Smooth muscle cell (in vitro differentiated cells): Measurements from ENCODE around the gene PPP2R3C. TPM values are rescaled to one million over a fixed set of nuclear protein-coding genes. Genes with fewer than 3 reads are reported as not detected.

ENCODE experiments used
- DNase-seq: peaks from one replicate; lab custom pipeline; 2025; ENCODE audit not compliant: unreplicated experiment; lab: John Stamatoyannopoulos, UW
- H2AFZ ChIP-seq: fragments of 200-600 bp; sonication (generic); 2 replicates; pipeline ENCODE4 v1.6.0; 2016; ENCODE audit warnings: antibody characterized with exemption, low read depth, mild to moderate bottlenecking
- H3F3A ChIP-seq: fragments of 200-600 bp; sonication (generic); 2 replicates; pipeline ENCODE4 v1.6.0; 2017; ENCODE audit warnings: antibody characterized with exemption, low read depth
- H3K27ac ChIP-seq: fragments of 200-600 bp; sonication (generic); 2 replicates; pipeline ENCODE4 v1.5.1; 2016; ENCODE audit warnings: low read depth, mild to moderate bottlenecking
- H3K27me3 ChIP-seq: fragments of 200-600 bp; sonication (generic); 2 replicates; pipeline ENCODE4 v1.6.1; 2016; ENCODE audit warnings: low read depth, mild to moderate bottlenecking
- H3K36me3 ChIP-seq: fragments of 200-600 bp; sonication (generic); 2 replicates; pipeline ENCODE4 v1.5.1; 2016; ENCODE audit warnings: low read depth
- H3K4me1 ChIP-seq: fragments of 200-600 bp; sonication (generic); 2 replicates; pipeline ENCODE4 v1.5.1; 2016; ENCODE audit warnings: low read depth
- H3K4me2 ChIP-seq: fragments of 200-600 bp; sonication (generic); 2 replicates; pipeline ENCODE4 v1.6.0; 2016; ENCODE audit warnings: mild to moderate bottlenecking
- H3K4me3 ChIP-seq: fragments of 200-600 bp; sonication (generic); 2 replicates; pipeline ENCODE4 v1.5.1; 2016; ENCODE audit warnings: mild to moderate bottlenecking
- H3K79me2 ChIP-seq: fragments of 200-600 bp; sonication (generic); 2 replicates; pipeline ENCODE4 v1.6.0; 2016; ENCODE audit warnings: low read depth, mild to moderate bottlenecking
- H3K9ac ChIP-seq: fragments of 200-600 bp; sonication (generic); 2 replicates; pipeline ENCODE4 v1.6.0; 2016; ENCODE audit warnings: low read depth
- H3K9me3 ChIP-seq: fragments of 200-600 bp; sonication (generic); replicated peaks from 2 replicates; pipeline ENCODE4 v1.5.1; 2016; ENCODE audit warnings: low read depth
- H4K20me1 ChIP-seq: fragments of 200-600 bp; sonication (generic); 2 replicates; pipeline ENCODE4 v1.6.0; 2016; ENCODE audit warnings: low read depth
- CTCF ChIP-seq: fragments of 200-600 bp; sonication (generic); IDR thresholded peaks from 2 replicates; pipeline ENCODE4 v1.5.1; 2017; ENCODE audit warnings: borderline replicate concordance, mild to moderate bottlenecking, antibody characterized with exemption; ENCODE audit not compliant: insufficient read depth, poor library complexity, severe bottlenecking
- WGBS: methylation state at CpG from one replicate; pipeline ENCODE4 v1.1.7; 2016; ENCODE audit warnings: low lambda C conversion rate; 5-methylcytosine and 5-hydroxymethylcytosine counted together
- polyA plus RNA-seq: library from polyadenylated mRNA; unstranded; fragments of >200 nt; fragmentation: Nextera tagmentation; extraction: Ambion mirVana; gene quantifications from 2 replicates; pipeline ENCODE4 v1.2.1, GENCODE V29; 2016
- total RNA-seq: library from RNA; depleted of rRNA; stranded (reverse); fragments of >200 nt; gene quantifications from 2 replicates; pipeline ENCODE4 v1.2.3, GENCODE V29; 2014

The PPP2R3C gene
- total and polyA plus RNA-seq, 2 experiments from 2014 or later = 32.3 to 35.6 TPM

DNA sequence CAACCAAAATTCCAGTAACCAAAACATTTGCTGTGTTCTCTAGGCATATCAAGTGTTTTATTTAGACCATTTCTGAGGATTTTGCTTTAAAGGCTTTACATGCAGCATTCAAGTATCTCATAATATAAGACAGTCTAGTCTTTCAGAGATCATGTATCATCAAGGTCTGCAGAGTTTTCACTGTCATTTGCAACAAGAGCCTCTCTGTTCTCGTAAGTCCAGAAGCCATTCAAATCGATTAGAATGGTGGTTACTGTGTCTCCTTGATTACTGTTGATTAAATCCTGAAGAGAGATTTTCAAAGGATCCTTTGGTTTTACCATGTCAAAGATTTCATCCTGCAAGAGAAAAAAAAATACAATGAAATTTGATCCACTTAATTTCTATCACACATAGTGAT, 36.3 kb downstream of the PPP2R3C start:
- Histone ChIP-seq H3K4me1 (no peaks in the 10 kb centered on the region), H3K4me3 (no peak overlapping the region), H3K36me3 (peaks cover under 1% of the 10 kb centered on the region), H2AFZ (no peak overlapping the region), H3F3A (no peaks in the 10 kb centered on the region), H4K20me1 (no peaks in the 10 kb centered on the region), H3K9ac (no peak overlapping the region), H3K4me2 (no peak overlapping the region), H3K27me3 (no peaks in the 10 kb centered on the region), H3K27ac (no peak overlapping the region), H3K9me3 (no peaks in the 10 kb centered on the region), H3K79me2 (no peaks in the 10 kb centered on the region)
- 95% methylated on average over 2 of the region's 2 CpGs for WGBS
- TF ChIP-seq CTCF = no peak
- no peak for DNase-seq

DNA sequence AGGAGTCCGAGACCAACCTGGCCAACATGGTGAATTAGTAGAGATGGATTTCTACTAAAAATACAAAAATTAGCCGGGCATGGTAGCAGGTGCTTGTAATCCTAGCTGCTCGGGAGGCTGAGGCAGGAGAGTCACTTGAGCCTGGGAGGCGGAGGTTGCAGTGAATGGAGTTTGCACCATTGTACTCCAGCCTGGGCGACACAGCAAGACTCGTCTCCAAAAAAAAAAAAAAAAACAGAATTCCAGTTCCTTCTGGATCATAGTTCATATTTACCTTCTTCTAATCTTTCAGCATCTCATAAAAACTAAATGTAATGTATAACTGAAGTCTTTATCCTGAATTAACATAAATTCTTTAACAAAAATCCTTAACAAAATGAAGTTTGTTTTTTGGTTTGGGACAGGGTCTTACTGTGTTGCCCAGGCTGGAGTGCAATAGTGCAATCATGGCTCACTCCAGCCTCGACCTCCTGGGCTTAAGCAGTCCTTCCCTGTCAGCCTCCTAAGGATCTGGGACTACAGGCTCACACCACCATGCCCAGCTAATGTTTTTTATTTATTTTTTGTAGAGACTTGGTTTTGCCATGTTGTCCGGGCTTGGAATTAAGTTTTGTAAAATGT, 38.1 kb downstream of the PPP2R3C start:
- no peak for TF ChIP-seq CTCF
- Histone ChIP-seq H3F3A (no peaks in the 10 kb centered on the region), H3K36me3 (peaks cover 3% of the 10 kb centered on the region), H4K20me1 (no peaks in the 10 kb centered on the region), H3K4me2 (no peak overlapping the region), H3K4me1 (no peaks in the 10 kb centered on the region), H3K27ac (no peak overlapping the region), H3K79me2 (no peaks in the 10 kb centered on the region), H3K4me3 (no peak overlapping the region), H2AFZ (no peak overlapping the region), H3K9ac (no peak overlapping the region), H3K9me3 (no peaks in the 10 kb centered on the region), H3K27me3 (no peaks in the 10 kb centered on the region)
- 97% methylated on average over 8 of the region's 8 CpGs for WGBS
- DNase-seq = no peak

GRCh38 chr14:35079742-35080141, 42.0 kb downstream of the PPP2R3C start:
- no peak for DNase-seq
- Histone ChIP-seq H3K9ac (no peak overlapping the region), H3K4me1 (no peaks in the 10 kb centered on the region), H2AFZ (no peak overlapping the region), H3K27me3 (no peaks in the 10 kb centered on the region), H3K27ac (no peak overlapping the region), H3F3A (no peaks in the 10 kb centered on the region), H3K79me2 (no peaks in the 10 kb centered on the region), H4K20me1 (no peaks in the 10 kb centered on the region), H3K9me3 (no peaks in the 10 kb centered on the region), H3K4me2 (no peak overlapping the region), H3K36me3 (peaks cover 10% of the 10 kb centered on the region), H3K4me3 (no peak overlapping the region)
- TF ChIP-seq CTCF = no peak
- 88% methylated on average over 1 of the region's 1 CpG for WGBS

DNA sequence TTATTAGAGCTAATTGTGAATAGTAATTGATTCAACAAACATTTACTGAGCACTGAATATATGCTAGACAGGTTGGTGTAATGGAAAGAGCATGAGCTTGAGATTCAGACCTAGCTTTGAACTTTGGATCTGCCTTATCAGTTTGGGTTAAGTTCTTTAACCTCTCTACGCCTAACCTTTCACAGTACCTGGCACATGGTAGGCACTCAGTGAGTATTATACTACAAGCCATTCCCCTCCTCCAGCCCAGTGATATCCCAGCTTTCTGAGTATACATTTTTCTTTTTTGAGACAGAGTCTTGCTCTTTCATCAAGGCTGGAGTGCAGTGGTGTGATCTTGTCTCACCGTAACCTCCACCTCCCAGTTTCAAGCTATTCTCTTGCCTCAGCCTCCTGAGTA, 43.7 kb downstream of the PPP2R3C start:
- no peaks in the 10 kb centered on the region for H3K27me3 ChIP-seq
- TF ChIP-seq CTCF = no peak
- no peak overlapping the region for H3K27ac ChIP-seq
- no peaks in the 10 kb centered on the region for H3K4me1 ChIP-seq
- H4K20me1 ChIP-seq = no peaks in the 10 kb centered on the region
- H3F3A ChIP-seq = no peaks in the 10 kb centered on the region
- no peaks in the 10 kb centered on the region for H3K9me3 ChIP-seq
- no peak for DNase-seq
- H3K79me2 ChIP-seq = no peaks in the 10 kb centered on the region
- peaks cover 10% of the 10 kb centered on the region for H3K36me3 ChIP-seq
- 98% methylated on average over 2 of the region's 2 CpGs for WGBS
- H2AFZ ChIP-seq = no peak overlapping the region
- H3K4me3 ChIP-seq = no peak overlapping the region
- no peak overlapping the region for H3K4me2 ChIP-seq
- H3K9ac ChIP-seq = no peak overlapping the region
